Stimulated activated CD8-positive, alpha-beta memory T cell treated with anti-CD3 and anti-CD28 coated beads, Interleukin-7, amount 100 ng/mL, for 24 hours (primary cell): ENCODE measurements around the gene PSMA4.
"Not testable (repeated sequence)": the region's sequence is repeated elsewhere in the genome, so short reads cannot be mapped to it uniquely, and the experiment has no call there.

Experiments used
- DNase-seq: peaks from one replicate; pipeline ENCODE4 v3.0.0-alpha.2; 2020; ENCODE audit warnings: low read depth

Gene PSMA4

DNA sequence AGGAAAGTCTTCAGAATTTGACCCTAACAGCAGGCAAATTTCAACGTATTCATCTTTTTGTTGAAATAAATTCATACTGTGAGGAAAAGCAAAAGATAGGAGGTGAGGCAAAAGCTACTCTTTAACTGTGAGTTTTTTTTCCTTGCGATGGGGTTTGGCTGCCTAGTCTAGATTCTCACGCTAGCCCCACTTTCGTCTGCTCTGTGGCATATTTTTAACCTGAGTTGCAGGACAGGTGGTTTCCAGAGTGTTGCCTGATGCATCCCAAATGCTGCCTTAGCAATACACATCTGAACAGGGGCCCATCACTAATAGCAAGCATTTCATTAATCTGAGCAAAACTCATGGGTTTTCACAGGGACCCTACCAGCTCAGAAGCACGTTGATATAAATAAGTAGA, 11.7 kb downstream of the PSMA4 start:
- DNase-seq = no peak

DNA sequence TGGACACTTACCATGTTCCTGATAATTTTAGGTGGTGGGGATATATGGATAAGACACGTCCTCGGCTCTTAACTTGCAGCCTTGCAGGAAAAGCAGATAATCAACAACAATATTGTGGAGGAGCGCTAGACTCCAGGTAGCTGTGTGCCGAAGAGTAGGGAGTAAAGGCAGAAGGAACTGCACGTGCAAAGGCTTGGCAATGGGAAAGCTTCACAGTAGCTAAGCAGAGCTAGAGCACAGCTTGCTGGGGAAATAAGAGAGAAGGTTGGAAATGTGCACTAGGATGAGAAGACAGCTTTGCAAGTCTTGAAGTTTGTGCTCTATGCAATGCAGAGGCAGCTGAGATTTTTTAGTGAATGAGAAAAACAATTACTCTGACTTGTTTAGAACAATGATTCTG, 12.4 kb downstream of the PSMA4 start:
- no peak for DNase-seq

DNA sequence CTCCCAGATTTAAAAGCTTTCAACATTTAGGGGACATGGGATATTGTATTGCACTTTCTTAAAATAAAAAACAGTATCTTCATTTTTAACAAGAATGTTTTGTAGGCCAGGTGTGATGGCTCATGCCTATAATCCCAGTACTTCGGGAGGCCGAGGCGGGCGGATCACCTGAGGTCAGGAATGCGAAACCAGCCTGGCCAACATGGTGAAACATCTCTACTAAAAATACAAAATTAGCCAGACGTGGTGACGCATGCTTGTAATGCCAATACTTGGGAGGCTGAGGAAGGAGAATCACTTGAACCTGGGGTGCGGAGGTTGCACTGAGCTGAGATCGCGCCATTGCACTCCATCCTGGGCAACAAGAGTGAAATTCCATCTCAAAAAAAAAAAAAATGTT, 20.0 kb downstream of the PSMA4 start:
- not testable (repeated sequence) for DNase-seq

DNA sequence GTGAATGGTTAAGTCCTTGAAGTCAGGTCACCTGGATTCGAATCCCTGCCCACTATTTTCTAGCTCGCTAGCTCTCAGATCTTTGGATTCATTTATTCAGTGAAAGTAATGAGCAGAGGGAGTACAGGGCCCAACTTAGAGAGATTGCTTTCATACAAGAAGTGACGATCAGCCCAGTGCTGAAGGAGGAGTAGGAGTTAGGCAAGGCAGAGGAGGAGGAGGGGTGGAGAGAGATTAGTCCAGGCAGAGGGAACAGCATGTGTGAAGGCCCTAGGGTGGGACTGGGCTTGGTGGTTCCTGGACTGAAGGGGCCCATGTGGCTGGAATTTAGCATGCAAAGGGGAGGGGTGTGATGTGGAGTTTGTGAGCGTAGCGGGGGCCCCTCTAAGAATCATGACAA, 21.2 kb downstream of the PSMA4 start:
- DNase-seq = no peak

DNA sequence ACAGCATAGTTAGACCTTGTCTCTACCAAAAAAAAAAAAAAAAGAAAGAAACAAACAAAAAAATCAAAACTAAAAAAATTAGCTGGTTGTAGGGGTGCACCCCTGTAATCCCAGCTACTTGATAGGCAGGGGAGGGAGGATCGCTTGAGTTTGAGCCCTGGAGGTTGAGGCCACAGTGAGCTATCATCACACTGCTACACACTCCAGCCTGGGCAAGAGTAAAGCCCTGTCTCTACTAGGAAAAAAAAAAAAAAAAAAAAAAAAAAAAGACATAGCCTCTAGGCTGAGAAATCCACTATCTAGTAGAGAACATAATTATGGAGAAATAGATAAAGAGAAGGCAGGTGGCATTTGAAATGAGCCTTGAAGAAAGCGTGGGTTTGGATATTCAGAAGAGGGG, 22.8 kb downstream of the PSMA4 start:
- DNase-seq = no peak

DNA sequence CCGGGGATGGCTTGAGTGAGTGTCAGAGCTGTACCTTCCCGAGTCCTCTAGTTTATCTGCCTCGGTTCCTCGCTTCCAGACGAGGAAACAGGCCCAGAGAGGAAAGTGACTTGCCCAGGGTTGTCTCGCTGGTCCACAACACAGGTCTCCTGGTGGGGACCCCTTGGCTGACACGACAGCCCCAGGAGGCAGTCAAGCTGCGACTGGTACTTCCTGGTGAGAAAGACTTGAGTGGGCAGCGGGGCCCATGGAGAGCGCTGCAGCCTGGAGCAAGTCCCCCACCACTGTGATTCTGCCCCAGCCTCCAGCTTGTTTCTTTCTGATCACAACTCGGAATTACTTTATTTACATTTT, 24.5 kb downstream of the PSMA4 start:
- DNase-seq = no peak

DNA sequence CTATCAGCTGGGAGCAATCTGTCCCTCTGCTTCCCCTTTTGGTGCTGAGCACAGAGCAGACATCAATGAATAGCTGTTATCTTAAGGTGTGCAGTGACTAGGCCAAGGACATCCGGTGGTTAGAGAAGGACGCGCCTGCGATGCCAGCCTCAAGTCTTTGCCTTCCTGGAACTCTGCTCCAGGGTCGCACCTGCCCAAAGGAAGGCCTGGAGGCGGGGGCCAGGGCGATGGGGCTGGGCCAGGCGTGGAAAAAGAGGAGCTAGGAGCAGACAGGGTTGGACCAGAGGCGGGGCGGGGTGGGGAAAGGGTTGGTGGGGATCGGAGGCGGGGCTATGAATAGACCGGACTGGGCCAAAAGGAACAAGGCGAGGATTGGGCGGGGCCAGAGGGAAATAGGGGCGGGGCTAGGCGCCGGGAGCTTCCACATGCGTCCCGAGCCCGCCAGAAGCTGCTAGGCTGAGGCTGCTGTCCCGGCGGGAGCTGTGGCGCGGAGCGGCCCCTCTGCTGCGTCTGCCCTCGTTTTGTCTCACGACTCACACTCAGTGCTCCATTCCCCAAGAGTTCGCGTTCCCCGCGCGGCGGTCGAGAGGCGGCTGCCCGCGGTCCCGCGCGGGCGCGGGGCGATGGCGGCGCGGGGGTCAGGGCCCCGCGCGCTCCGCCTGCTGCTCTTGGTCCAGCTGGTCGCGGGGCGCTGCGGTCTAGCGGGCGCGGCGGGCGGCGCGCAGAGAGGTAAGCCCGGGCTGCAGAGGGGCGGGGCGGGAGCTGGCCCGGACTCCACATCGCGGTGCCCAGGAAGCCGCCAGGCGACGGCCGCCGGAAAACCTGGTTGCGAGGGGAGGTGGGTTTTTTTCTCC, 25.1 kb downstream of the PSMA4 start, which contains the start of gene CHRNA5:
TSS of gene CHRNA5 (plus strand) at position 424 of the 854 bp plus-strand sequence. CDS start at position 624, 200 bp downstream.
- DNase-seq = peak; percentile 57

DNA sequence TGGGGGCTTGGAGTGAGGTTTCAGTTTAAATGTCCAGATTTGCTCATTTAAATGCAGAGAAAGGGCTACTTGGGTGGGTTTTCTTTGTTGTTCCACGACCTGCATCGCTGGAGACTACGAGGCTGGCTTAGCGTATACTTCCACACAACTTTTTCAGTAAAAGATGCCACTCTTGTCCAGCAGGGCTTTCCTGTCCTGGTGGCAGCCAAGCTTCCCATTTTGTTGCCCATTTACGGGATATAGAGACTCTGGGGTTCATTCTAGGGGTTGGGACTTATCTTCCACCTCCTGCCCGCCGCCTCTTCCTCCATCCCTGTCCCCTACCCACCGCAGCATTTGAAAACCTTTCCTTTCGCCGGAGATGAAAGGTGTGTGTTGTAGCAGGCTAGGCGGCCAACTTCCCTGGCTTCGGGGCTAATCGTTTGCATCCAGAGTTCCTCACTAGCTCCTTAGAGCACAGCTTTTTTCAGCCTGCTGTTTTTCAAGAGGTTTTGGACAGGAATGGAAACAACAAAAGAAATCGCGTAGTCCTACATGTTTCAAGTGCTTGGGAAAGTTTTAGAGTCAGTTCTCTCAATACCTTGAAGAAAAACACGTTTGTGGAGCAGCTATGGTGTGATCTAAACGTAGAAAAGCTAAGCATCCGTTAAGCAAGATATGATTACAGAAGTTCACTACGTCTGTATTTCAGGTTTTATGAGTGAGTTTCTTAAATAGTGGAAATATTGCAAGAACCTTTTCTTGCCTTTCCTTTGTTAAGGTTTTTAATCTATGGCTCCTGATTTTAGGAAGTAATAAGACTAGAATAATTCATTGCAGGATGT, 25.9 kb downstream of the PSMA4 start:
- no peak for DNase-seq

DNA sequence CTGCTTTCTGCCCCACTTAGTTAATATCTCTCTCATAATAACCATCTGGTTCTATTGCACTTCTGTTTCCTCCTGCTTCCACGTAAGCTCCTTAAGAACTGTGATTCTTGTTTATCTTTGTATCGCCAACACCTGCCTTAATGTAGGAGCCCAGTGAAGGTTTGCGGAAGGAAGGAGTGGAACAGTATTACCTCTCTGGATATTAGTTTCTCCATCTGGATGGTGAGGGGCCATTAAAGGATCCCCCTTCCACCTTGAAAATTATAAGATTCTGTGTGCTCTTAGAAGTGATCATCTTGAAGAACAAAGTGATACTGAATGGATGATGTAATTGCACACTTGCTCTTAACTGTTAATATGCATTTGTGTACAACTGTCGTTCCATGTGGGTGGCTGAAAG, 27.3 kb downstream of the PSMA4 start:
- no peak for DNase-seq

DNA sequence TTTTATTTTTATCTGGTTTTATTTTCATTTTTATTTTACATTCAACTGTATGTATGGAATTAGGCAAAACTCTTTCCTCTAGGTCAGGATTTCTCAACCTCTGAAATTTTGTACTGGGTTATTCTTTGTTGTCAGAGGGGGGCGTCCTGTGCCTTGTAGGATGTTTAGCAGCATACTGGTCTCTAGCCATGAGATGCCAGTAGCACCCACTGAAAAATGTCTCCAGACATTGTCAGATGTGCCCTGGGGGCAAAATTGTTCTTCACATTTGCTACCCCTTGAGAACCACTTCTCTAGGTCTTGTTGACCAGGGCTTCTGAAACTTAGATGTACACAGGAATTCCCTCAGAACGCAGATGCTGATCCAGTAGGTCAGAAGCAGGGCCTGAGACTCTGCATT, 30.5 kb downstream of the PSMA4 start:
- DNase-seq = no peak

DNA sequence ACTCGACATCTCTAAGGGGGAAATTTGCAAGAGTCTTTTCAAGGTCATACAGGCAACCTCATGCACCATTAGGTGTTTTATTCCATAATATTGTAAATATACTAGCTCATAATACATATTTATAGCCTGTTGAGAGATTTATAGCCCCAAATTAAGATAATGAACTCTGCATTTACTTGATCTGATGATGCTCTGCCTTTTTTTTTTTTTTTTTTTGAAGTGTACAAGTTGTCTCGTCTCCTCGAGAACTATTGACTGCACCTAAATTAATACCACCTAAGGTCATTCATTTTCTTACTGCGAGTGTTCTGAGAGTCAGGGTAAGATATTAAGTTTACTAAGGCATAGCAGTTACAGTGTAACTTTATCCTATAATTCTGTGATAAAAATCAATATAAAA, 31.1 kb downstream of the PSMA4 start:
- DNase-seq = no peak

DNA sequence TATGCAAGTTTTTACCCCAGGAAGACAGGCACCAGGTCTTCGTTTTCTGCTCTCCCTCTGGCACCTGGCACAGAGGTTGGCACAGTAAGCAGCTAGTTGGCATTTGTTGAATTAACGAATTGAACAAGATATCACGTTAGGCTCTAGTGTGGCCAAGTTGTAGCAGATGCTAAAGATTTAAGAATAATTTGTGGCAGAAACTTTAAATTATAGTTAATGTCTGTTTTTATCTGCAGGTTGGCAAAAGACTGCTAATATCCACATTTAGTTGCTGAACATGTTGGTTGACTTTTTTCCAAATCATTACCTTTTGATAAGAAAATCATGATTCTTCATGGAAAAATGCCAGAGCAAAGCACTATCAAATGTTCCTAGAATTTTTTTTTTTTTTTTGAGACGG, 33.2 kb downstream of the PSMA4 start:
- no peak for DNase-seq

DNA sequence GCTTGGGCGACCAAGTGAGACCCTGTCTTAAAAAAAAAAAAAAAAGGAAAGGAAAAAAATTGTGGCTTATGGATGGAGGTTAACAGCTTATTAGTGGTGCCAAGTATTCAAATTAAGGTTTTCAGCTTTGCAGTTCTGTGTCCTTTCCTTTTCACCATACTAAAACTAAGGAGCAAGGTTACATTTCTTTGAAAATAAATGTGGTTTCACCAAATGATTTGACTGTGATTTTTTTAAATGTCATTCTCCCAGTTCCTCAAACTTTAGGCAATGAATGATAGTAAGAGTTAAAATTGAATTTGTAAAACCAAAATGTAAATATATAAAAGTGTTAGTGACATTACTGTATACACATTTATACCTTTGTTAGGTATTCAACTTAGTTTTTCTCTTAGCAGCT, 34.7 kb downstream of the PSMA4 start:
- no peak for DNase-seq

DNA sequence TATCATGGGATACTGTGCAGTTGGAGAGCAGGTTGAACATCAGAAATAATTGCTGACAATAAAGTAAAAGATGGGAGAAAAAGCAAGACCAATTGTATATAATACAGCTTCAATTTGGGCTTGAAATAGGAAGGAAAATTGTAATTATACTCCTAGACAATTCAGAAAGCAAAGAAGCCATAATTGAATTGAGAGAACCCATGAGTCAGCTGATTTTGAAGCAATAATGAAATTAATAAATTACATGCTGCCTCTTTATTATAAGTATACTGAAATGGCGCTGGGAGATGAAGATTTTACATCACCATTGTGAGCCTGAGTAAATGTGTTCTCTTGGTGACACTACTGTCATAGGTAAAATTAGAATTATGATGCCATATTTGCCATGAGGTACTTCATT, 57.3 kb downstream of the PSMA4 start:
- no peak for DNase-seq

DNA sequence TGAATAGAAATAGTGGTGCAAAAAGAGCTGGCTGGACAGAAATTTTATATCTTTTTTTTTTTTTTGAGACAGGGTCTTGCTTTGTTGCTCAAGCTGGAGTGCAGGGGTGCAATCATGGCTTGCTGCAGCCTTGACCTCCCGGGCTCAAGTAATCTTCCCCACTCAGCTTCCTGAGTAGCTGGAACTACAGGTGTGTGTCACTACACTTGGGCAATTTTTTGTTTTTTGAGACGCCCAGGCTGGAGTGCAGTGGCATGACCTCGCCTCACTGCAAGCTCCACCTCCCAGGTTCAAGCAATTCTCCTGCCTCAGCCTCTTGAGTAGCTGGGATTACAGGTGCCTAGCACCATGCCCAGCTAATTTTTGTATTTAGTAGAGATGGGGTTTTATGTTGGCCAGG, 58.1 kb downstream of the PSMA4 start:
- DNase-seq = no peak

DNA sequence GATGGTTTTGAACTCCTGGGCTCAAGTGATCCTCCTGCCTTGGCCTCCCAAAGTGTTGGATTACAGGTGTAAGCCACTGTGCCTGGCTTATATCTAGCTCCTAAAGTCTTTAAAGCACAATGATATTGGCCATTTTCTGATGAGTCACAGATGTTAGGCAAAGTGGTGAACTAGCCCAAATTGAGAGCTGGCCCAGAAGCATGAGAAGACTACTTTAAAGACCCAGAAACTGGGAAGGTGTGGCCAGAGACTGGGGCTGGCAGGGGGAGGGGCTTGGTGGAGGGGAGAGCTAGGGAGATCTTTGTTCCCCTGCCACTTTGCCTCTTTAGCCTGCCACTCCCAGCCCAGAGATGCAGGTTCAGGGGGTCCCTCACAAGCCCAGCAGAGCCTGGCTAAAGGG, 58.9 kb downstream of the PSMA4 start:
- DNase-seq = no peak
